Fibroblast of mammary gland (primary cell): ENCODE data around the gene PNPO.

Experiments
- DNase-seq: peaks from one replicate; pipeline ENCODE4 v3.0.0-alpha.2; 2010; ENCODE audit warnings: low read depth
- H3K4me3 ChIP-seq: 2 replicates; pipeline ENCODE4 v1.5.1; 2011; ENCODE audit warnings: low read depth, mild to moderate bottlenecking, low read length, moderate library complexity; ENCODE audit not compliant: control insufficient read depth
- CTCF ChIP-seq: conservative IDR thresholded peaks from 2 replicates; pipeline ENCODE4 v1.5.1; 2011; ENCODE audit warnings: low read depth, low read length, inconsistent platforms; ENCODE audit not compliant: control insufficient read depth, insufficient read depth

Gene PNPO

DNA sequence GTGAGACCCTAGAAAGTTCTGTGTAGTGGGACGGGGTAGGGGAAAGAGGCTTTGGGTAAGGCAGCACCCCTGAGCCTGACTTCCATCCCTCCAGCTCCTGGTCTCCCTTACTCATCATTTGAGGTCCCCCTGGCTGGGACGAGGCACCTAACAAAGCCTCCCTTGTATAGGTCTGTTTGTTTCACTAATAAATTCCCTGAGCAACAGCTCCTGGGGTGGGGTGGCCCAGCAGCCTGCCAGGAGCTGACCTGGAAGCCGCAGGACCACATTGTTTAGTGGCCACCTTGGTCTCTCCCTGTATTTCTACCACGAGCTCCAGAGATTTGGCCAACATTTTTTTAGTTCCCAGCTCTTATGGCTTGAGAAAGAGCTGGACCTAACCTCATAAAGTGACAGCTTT is 9.1 kb downstream of the PNPO start:
- H3K4me3 ChIP-seq: no peak overlapping the region
- no peak for DNase-seq
- no peak for TF ChIP-seq CTCF

DNA sequence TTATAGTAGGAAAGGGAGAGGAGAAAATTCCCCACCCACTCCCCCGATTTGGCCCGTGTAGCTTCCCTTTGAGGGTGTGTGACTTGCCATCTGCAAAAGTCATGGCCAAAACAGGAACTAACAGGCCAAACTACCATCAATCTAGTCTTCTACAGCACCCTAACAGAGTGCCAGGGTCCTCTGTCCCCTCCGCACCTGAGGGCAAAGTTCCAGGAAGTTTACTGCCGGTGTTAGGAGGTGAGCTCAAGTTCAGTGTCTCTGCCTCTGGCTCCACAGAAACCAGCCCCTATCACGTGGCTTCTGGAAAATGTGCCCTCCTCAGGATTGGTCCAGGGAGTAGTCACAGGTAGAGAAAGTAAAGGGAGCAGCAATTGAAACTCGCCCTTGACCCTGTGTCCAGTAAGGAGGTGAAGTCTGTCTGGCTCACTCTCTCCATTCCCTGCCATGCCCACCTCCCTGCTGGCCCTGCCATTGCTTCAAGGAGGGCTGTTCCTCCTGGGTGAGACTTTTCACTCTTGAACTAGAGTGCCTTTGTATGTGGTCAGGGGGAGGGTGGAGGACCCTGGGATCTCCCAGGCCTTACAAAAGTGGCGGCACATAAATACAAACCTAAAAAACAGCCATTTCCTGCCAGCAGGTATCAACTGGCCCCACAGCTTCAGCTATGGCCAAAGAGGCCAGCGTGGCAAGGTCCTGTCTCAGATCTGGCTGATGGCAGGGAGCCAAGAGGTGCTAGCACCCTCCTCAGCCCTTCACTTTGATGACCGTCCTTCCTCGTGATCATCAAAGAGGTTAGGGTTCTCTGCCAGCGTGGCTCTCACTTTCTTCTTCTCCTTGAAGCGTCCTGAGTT is 11.0 kb downstream of the PNPO start:
- TF ChIP-seq CTCF: no peak
- no peak for DNase-seq
- no peak overlapping the region for H3K4me3 ChIP-seq

- TF ChIP-seq CTCF: no peak
- no peak overlapping the region for H3K4me3 ChIP-seq
- no peak for DNase-seq
These were observed 12.5 kb downstream of the PNPO start for GRCh38 chr17:47953909-47954308.

- H3K4me3 ChIP-seq: no peak overlapping the region
- no peak for TF ChIP-seq CTCF
- no peak for DNase-seq
These were observed 14.4 kb downstream of the PNPO start for GRCh38 chr17:47955497-47956461.

DNA sequence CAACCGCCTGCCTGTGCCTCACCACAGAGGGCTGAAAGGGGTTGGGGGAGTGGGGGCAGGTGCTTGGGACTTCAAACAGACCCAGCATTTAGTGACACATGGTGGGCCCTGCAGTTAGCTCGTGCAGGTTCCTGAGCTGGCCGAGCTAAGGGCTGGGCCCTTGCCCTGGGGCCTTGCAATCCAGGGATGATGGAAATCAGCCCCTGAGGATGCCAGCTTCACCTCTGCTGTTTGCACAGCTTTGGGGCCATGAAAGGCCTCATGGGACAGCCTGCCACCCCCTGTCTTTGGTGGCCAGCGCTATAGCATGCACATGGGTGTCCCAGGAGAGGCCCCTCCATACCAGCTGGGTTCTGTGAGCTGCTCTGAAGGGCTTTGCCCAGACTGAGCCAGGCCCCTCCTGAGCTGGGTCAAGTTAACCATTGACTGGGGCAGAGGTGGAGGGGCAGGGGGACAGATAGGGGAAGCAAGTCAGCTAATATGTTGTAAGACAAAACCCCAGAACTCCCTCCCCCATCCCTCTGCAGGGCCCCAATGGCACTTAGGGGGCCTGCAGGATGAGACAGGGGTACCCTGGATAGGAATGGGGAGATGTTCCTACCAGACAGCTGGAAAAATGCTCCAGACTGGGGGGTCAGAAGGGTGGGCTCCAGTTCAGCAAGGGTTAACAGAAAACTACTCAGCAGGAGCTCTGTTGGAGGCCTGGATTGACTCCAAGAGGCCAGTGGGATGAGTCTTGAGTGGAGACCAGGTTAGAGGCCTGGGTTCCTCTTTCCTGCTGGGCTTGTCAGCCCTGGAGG is 15.6 kb downstream of the PNPO start:
- no peak overlapping the region for H3K4me3 ChIP-seq
- TF ChIP-seq CTCF: no peak

More for the DNA sequence above, 15.6 kb downstream of the PNPO start:
- no peak for DNase-seq
